Measurements from ENCODE around the gene LIN37. TPM values are rescaled to one million over a fixed set of nuclear protein-coding genes. Genes with fewer than 3 reads are reported as not detected.

The LIN37 gene
- total RNA-seq, 1 experiment from 2014 or later: 12.4 TPM

GRCh38 chr19:35780058-35780457 is 31.7 kb downstream of the LIN37 start:
- intact Hi-C loops (cut with micrococcal nuclease; ENCODE audit: unreplicated experiment): no loop called here
- CTCF ChIA-PET: no interaction called here

GRCh38 chr19:35780717-35781116 is 32.3 kb downstream of the LIN37 start:
- BruUV-seq (replicated peaks): no TSS peak
- CTCF ChIA-PET: no interaction called here
- Mint-ChIP-seq H3K36me3 (ENCODE audit: insufficient read depth, unreplicated experiment) (no peaks in the 10 kb centered on the region), H3K4me3 (ENCODE audit: low read depth, unreplicated experiment) (no peak overlapping the region), H3K9me3 (ENCODE audit: low read depth, unreplicated experiment) (no peaks in the 10 kb centered on the region), H3K27me3 (ENCODE audit: unreplicated experiment) (no peaks in the 10 kb centered on the region), H3K4me1 (ENCODE audit: low read depth, unreplicated experiment) (peaks cover 8% of the 10 kb centered on the region), H3K27ac (ENCODE audit: unreplicated experiment) (no peak overlapping the region)
- intact Hi-C loops (cut with micrococcal nuclease; ENCODE audit: unreplicated experiment): no loop called here
- DNase-seq: no peak
- TF ChIP-seq CTCF (IDR thresholded peaks at IDR 0.05; ENCODE audit: unreplicated experiment): no peak

More at GRCh38 chr19:35780058-35780457, 31.7 kb downstream of the LIN37 start:
- no peak for TF ChIP-seq CTCF (IDR thresholded peaks at IDR 0.05; ENCODE audit: unreplicated experiment)
- H3K36me3 Mint-ChIP-seq (ENCODE audit: insufficient read depth, unreplicated experiment): peaks cover 4% of the 10 kb centered on the region
- no TSS peak for BruUV-seq (replicated peaks)
- H3K4me1 Mint-ChIP-seq (ENCODE audit: low read depth, unreplicated experiment): peaks cover 10% of the 10 kb centered on the region
- no peaks in the 10 kb centered on the region for H3K9me3 Mint-ChIP-seq (ENCODE audit: low read depth, unreplicated experiment)
- no peak overlapping the region for H3K4me3 Mint-ChIP-seq (ENCODE audit: low read depth, unreplicated experiment)
- DNase-seq: no peak
- H3K27ac Mint-ChIP-seq (ENCODE audit: unreplicated experiment): no peak overlapping the region
- no peaks in the 10 kb centered on the region for H3K27me3 Mint-ChIP-seq (ENCODE audit: unreplicated experiment)

GRCh38 chr19:35781650-35782049 is 33.3 kb downstream of the LIN37 start:
- no peak for TF ChIP-seq CTCF (IDR thresholded peaks at IDR 0.05; ENCODE audit: unreplicated experiment)
- H3K27me3 Mint-ChIP-seq (ENCODE audit: unreplicated experiment): no peaks in the 10 kb centered on the region
- no peaks in the 10 kb centered on the region for H3K36me3 Mint-ChIP-seq (ENCODE audit: insufficient read depth, unreplicated experiment)
- CTCF ChIA-PET: no interaction called here
- H3K9me3 Mint-ChIP-seq (ENCODE audit: low read depth, unreplicated experiment): no peaks in the 10 kb centered on the region
- DNase-seq: no peak
- H3K4me3 Mint-ChIP-seq (ENCODE audit: low read depth, unreplicated experiment): no peak overlapping the region
- H3K4me1 Mint-ChIP-seq (ENCODE audit: low read depth, unreplicated experiment): peaks cover 8% of the 10 kb centered on the region
- BruUV-seq (replicated peaks): no TSS peak
- no peak overlapping the region for H3K27ac Mint-ChIP-seq (ENCODE audit: unreplicated experiment)
- intact Hi-C loops (cut with micrococcal nuclease; ENCODE audit: unreplicated experiment): no loop called here

GRCh38 chr19:35782589-35782988 is 34.2 kb downstream of the LIN37 start:
- TF ChIP-seq CTCF (IDR thresholded peaks at IDR 0.05; ENCODE audit: unreplicated experiment): no peak
- Mint-ChIP-seq H3K27me3 (ENCODE audit: unreplicated experiment) (no peaks in the 10 kb centered on the region), H3K4me1 (ENCODE audit: low read depth, unreplicated experiment) (peaks cover 8% of the 10 kb centered on the region), H3K36me3 (ENCODE audit: insufficient read depth, unreplicated experiment) (no peaks in the 10 kb centered on the region), H3K27ac (ENCODE audit: unreplicated experiment) (no peak overlapping the region), H3K4me3 (ENCODE audit: low read depth, unreplicated experiment) (no peak overlapping the region), H3K9me3 (ENCODE audit: low read depth, unreplicated experiment) (no peaks in the 10 kb centered on the region)
- BruUV-seq (replicated peaks): no TSS peak
- DNase-seq: no peak
- intact Hi-C loops (cut with micrococcal nuclease; ENCODE audit: unreplicated experiment): no loop called here
- CTCF ChIA-PET: no interaction called here
